ENCODE data around the gene SAXO2.
"Not testable (repeated sequence)": the region's sequence is repeated elsewhere in the genome, so short reads cannot be mapped to it uniquely, and the experiment has no call there.

Gene SAXO2

DNA sequence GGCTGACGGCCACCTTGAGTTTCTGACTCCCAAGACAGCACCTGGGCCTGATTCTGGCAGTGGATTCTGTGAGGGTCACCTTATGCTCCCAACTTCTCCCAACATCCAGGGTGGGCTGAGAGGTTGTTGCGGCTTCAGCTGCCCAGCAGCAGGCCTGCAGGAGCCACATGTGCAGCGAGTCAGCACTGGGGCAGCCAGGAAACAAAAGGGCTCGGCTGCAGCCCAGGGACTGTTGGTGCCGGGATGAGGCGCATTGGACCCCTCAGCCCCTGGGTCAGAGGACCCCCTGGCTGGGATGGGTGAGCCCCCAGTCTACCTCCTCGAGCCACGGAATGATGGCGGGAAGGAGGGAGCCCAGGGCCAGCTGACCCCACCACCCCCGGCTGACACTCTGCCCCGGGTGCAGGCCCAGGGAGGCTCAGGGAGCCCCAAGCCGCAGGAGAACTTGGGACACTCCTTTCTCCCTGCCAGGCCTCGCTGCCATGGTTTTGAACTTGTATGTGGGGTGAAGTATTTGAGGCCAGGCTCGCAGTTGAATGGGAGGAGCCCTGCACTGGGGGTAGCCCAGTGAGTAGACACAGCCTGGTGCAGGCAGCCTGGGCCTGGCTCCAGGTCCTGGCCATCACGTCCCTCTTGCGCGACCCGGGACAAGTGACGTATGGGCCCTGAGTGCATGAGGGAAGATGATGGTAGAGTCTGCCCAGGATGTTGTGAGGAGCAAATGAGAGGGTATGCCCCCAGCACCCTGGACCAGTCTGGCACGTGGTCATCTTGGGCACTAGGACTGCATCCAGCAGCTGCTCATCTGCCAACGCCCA is 51.5 kb downstream of the SAXO2 start:
- DNase-seq (ENCODE audit: low spot score) = not testable (repeated sequence)

DNA sequence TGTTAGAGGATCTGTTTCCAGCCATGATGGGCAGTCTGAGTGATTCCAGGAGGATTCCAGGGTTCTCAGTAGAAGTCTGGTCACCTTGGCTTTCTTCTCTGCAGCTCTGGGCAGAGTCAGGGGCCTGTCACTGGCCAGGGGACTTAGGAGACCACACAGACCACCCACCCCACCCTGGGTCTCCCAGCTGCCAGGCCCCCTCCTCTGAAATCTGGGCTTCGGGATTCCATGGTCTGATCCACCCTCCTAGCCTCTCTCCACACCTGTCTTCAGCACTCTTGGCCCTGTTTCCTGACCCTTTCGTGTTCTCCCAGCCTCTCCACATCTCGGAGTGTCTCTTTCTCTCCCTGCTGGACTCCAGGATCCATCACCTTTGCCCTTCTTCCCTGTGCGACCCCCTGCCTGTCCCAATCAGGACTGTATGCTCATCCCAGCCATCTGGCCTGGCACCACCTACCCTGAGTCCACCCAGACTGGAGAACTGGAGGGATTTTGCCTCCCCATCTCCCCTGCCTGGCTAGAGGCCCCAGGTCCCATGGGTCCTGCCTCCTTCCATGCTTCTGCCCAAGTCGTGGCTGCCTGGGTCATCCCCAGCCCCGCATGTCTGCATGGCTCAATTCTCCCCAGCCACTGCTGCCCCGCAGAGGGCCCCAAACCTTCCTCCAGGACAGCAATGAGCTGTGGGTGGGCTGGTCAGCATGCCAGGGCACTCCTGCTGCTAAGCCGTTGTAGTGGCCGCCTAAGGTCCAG is 52.3 kb downstream of the SAXO2 start:
- DNase-seq (ENCODE audit: low spot score) = no peak

DNA sequence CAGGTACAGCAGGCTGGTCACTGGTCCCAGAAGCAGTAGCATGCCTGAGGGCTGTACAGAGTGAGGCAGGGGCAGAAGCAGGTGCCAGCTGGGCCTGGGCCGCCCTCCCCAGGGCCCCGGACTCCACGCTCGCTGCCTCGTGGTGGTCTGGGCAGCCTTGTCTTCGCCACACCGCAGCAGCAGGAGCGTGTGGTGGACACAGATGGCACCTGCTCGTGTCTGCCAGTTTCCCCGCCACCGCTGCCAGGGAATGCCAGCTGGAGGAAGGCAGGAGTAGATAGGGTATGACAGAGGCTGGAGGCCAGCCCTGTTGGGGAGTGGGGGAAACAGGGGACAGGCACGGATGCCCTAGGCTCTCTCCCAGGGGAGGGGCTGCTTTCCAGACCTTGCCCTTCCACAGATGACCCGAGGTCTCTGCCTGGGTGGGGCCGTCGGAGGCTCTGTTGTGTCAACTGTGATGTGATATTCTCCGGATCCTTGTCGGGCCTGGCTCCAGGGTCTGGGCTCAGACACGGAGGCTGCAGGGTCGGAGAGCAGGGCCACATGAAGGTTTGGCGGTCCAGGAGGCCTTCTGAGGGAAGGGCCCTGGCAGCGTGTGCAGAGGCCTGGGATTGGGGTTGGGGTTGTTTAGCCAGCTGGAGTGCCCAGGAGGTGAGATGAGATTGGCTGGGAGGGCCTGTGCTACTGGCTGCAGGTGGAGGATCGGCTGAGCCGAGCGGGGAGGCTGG is 53.1 kb downstream of the SAXO2 start:
- no peak for DNase-seq (ENCODE audit: low spot score)

DNA sequence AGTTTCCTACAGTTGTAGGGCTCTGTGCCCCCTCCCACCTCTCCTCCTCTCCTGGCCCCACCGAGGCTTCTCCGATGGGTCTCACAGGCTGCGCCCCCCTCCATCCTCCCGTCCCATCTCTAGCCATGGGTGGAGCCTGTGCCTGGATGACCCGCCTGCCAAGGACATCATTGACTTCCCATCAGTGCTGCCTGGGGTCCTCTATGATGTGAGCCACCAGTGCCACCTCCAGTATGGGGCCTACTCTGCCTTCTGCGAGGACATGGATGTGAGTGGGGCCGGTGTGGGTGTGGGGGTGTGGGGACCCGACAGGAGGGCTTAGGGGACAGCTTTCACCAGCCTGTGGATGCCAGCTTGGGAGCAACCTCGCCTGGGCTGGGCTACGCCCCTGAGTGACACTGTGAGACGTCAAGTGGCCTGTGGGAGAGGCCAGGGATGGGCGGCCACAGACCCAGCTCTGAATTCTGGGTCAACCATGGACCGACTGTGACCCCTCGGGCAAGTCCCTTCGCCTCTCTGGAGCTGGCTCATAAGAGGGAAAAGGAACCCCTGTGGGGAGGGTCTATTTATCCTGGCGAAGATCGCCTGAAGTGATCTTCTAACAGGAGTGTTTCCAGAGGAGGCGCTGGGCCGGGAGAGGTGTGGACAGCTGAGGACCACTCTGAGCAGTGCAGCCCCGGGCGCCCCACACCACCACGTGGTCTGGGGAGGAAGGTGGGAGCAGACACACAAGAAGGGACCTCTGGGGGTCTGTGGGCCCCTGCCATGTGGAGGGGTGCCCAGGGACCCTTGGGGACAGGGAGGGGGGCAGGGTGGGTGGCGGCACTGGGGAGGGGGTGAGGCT is 53.9 kb downstream of the SAXO2 start:
- DNase-seq (ENCODE audit: low spot score) = not testable (repeated sequence)

DNA sequence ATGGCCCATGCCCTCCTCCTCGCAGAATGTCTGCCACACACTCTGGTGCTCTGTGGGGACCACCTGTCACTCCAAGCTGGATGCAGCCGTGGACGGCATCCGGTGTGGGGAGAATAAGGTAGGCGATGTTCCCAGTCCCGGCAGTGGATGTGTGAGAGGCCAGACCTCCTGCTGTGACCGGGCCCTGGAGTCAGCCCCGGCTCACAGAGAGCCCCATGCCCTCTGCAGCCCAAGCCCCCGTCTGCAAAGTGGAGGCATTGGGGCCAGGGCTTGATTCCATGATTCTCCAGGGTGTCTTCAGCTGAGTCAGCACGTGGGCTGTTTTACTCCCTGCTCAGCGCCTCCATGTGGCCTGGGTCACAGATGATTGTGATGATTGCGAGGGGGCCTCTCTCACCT is 54.5 kb downstream of the SAXO2 start:
- no peak for DNase-seq (ENCODE audit: low spot score)

DNA sequence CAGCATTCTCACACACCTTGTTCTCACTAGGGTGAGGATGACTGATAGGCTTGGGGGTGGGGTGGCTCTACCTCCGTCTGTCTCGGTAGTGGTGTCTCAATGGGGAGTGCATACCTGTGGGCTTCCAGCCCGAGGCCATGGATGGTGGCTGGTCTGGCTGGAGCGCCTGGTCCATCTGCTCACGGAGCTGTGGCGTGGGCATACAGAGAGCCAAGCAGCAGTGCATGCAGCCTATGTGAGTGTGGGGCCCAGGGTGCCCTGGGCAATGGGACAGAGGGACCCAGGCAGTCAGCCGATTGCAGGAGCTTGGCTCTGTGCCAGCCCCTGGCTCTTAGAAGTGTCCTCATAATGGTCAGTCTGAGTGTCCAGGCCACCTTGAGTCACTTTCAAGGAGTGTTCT is 54.9 kb downstream of the SAXO2 start:
- not testable (repeated sequence) for DNase-seq (ENCODE audit: low spot score)

DNA sequence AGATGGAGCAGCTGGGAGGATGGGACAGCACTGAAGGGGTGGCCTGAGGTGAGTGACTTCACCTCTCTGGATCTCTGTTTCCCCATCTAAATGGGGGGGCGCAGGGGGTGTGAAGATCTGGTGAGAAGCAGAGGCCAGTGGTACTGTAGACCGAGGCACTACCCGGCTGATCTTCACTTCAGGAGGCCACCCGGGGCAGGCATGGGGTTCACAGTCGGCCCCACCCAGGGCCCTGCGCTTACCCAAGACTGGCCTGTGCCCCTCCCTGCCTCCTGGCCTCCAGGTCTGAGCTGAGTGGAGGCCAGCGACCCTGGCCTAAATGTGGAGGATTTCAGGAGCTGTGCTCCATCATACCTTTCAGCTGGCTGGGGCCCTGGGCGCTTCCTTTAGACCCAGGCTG is 55.7 kb downstream of the SAXO2 start:
- not testable (repeated sequence) for DNase-seq (ENCODE audit: low spot score)

DNA sequence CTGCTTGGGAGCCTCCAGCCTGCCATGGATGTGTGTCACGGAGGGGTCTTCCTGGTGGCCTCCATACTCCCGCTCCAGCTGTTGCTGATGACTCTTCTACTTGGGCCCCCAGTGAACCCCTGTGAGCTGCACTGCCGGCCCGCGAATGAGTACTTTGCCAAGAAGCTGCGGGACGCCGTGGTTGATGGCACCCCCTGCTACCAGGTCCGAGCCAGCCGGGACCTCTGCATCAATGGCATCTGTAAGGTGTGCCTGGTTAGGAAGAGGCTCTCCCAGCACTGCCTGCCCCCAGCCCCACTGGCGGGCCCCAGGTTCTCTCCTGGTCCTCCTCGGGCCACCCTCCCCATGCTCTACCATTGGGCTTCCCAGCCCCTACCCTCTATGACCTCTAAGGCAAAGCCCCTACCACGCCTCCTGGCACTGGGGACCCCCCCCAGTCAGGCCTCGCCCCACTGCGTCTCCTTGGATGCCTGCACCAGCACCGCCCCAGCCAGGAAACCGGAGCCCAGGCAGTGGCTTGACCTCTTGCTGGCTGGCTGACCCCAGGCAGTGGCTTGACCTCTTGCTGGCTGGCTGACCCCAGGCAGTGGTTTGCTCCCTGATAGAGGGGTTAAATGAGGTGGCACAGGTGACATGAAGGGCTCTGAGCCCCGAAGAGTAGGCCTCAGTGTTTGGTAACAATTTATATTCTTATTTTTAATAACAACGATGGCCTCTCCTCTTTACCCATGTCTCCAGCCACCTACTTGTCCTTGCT is 57.1 kb downstream of the SAXO2 start:
- not testable (repeated sequence) for DNase-seq (ENCODE audit: low spot score)

DNA sequence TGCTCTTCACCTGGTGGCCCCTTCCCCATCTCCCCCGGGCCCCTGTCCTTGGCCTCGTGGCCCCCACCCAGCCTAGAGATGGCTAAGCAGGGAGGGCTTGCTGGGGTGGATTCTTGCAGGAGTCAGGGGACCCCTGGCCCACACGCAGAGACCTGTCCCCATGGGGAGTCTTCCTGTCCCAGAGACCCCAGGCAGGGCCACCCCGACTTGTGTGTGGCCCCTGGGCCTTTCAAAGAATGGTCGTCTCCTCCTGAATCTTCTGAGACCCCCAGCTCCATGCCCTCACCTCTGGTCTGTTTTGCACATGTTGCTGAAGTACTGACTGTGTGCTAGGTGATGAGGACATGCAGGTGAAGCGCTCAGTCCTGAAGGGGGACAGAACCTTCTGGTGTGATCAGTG is 58.2 kb downstream of the SAXO2 start:
- DNase-seq (ENCODE audit: low spot score) = not testable (repeated sequence)

DNA sequence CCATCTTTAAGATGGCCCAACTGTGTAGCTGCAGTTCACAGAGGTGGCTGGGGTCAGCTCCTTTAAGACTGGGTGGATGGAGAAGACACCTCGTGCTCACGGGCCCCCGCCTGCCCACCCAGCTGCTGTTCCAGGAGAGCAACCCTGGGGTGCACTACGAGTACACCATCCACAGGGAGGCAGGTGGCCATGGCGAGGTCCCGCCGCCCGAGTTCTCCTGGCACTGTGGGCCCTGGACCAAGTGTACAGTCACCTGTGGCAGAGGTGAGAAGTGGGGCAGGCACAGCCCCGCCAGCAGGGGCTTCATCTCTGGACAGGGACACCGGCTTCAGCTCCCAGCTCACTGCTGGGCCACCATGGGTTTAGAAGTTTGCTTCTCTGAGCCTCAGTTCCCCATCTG is 59.9 kb downstream of the SAXO2 start:
- not testable (repeated sequence) for DNase-seq (ENCODE audit: low spot score)

DNA sequence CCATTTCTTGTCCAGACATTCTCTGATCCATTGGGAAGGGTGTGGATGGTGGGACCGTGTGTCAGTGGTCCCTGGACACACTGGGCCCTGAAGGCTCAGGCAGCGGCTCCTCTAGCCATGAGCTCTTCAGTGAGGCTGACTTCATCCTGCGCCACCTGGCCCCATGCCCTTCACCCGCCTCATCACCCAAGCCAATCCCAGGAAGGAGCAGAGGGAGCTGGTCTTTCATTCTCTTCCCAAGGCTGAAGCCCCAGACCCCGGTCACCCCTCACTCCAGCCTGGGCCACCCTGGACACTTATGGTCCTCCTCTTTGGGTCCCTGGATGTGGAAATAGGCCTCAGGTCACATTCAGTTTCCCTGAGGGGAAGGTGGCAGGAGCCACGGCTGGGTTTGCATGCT is 62.2 kb downstream of the SAXO2 start:
- not testable (repeated sequence) for DNase-seq (ENCODE audit: low spot score)

DNA sequence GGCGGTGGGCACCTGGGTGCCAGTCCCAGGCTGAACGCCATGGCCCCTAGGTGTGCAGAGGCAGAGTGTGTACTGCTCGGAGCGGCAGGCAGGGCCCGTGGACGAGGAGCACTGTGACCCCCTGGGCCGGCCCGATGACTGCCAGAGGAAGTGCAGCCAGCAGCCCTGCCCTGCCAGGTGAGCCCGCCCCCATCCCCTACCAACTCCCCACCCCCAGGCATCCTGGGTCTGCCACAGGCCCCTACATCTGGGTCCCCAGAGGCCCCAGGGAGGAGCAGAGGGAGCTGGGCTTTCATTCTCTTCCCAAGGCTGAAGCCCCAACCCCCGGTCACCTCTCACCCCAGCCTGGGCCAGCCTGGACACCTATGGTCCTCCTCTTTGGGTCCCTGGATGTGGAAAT is 63.0 kb downstream of the SAXO2 start:
- DNase-seq (ENCODE audit: low spot score) = not testable (repeated sequence)

DNA sequence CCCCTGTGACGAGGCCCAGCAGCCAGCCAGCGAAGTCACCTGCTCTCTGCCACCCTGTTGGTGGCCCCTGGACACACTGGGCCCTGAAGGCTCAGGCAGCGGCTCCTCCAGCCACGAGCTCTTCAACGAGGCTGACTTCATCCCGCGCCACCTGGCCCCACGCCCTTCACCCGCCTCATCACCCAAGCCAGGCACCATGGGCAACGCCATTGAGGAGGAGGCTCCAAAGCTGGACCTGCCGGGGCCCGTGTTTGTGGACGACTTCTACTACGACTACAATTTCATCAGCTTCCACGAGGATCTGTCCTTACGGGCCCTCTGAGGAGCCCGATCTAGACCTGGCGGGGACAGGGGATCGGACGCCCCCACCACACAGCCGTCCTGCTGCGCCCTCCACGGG is 64.3 kb downstream of the SAXO2 start:
- not testable (repeated sequence) for DNase-seq (ENCODE audit: low spot score)

DNA sequence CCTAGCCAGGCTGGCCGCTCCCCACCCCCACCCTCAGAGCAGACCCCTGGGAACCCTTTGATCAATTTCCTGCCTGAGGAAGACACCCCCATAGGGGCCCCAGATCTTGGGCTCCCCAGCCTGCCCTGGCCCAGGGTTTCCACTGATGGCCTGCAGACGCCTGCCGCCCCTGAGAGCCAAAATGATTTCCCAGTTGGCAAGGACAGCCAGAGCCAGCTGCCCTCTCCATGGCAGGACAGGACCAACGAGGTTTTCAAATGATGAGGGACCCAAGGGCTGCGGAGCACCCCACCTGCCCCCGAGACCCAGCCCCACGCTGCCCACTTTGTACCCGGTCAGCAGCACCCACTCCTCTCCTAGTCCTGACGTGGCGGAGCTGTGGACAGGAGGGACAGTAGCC is 64.8 kb downstream of the SAXO2 start:
- DNase-seq (ENCODE audit: low spot score) = not testable (repeated sequence)

DNA sequence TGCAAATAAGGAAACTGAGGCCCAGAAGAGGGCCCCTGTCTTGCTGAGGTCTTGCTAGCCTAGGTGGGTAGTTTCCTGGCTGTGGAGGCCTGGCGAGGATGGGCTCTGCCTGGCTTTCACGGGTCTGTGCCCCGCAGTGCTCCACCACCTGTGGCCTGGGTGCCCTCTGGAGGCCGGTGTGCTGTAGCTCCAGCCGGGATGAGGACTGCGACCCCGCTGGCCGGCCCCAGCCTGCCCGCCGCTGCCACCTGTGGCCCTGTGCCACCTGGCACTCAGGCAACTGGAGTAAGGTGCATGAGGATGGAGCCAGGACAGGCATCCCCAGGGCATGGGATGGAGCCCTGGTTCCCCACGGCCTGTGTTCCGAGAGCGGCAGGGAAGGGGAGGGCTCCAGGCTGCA is 66.4 kb downstream of the SAXO2 start:
- not testable (repeated sequence) for DNase-seq (ENCODE audit: low spot score)

DNA sequence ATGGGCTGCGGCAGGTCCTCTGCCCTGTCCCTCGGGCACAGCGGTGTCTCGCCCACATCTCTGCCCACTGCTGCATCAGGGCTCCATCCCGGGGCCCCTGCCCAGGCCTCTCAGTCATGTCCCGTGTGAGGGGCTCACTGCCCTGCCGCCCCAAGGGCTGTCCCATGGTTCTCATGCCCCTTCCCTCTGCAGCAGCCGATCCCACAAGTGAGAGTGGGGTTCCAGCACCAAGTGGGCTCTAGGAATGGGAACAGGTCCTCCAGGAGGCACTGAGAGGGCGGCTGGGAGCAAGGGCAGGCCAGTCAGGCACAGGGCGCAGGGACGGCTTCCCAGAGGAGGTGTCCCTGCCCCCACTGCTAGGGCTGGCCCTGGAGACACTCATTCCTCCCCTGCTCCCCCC is 68.3 kb downstream of the SAXO2 start:
- DNase-seq (ENCODE audit: low spot score) = not testable (repeated sequence)

DNA sequence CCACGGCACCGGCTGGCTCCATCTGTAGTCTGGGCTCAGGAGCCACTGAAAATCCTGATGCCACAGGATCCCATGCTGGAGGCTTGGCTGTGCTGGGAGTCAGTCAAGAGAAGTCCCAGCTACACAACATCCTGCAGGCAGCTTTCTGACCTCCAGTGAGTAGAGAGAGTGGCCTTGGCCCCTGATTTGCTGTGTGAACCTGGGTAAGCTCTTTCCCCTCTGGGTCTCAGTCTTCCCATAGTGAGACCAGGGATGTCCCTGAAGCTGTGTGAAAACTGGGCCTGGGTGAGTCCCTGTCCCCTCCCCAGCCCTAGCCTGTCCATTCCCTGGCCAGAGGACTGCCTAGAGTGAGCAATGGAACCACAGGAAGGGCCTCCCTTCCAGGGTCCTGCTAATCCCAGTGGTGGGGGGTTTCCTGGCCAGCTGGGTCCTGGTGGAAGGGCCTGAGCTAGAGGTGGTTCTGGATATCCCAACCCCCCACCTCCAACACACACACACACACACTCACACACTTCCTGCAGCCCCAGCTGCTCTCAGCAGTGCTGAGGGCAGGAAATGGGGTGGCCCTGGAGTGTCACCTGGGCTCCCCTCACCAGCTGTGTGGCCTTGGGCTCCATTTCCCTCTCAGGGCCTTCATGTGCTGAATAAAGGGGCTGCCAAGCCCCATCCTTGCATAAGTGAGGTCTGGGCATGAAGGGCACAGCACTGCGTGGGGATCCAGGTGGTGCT is 69.1 kb downstream of the SAXO2 start:
- not testable (repeated sequence) for DNase-seq (ENCODE audit: low spot score)

DNA sequence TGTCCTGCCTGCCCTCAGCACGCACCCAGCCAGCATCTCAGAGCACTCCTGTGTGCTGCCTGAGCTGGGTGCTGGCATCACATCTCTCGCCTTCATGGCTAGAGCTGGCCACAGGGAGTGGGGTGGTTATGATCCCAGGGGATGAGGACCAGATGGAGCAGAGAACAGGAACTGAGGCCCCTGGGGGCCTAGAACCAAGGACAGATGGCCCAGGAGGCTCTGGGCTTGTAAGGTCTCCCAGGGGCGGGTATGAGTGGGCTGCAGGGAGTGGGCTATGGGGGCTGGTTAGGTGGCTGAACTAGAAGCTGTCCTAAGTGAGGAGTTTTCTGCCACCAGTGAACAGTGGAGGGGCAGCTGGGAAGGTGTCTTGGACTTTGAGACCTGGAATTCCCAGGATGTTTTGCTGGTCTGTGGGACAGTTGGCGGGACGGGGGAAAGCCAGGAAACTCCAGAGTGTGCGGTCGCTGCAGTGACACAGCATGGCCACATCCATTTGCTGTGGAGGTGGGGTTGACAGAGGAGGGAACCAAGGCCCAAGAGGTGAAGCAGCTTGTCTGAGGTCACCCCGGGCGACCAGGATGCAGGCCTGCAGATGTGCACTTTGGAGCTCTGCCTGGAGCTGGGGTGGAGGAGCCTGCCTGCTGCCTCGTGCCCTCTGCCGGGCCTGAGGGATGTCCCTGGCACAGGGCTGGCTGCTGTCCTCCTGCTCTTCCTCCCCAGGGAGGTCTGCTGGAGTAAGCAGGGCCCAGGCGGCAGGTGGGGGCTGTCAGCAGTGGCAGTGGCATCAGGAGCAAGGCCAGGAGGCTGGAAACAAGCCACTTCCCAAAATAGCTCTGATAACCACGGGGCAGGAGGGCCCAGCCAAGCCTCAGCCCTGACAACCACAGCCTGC is 70.3 kb downstream of the SAXO2 start:
- not testable (repeated sequence) for DNase-seq (ENCODE audit: low spot score)

All from Ammon's horn (tissue), 1 donor.